ENCODE results near the gene ITPR1.

The ITPR1 gene

GRCh38 chr3:4782095-4782494, 288.9 kb downstream of the ITPR1 start:
- no peak for DNase-seq (ENCODE audit: low spot score)

- DNase-seq (ENCODE audit: low spot score): no peak
Measured at GRCh38 chr3:4785551-4785950, 292.4 kb downstream of the ITPR1 start.

- no peak for DNase-seq (ENCODE audit: low spot score)
Measured at GRCh38 chr3:4786431-4786830, 293.3 kb downstream of the ITPR1 start.

- DNase-seq (ENCODE audit: low spot score): no peak
Measured at GRCh38 chr3:4791358-4791757, 298.2 kb downstream of the ITPR1 start.

- DNase-seq (ENCODE audit: low spot score): no peak
Measured at GRCh38 chr3:4793311-4793710, 300.2 kb downstream of the ITPR1 start.

- no peak for DNase-seq (ENCODE audit: low spot score)
Measured at GRCh38 chr3:4794331-4794730, 301.2 kb downstream of the ITPR1 start.

- no peak for DNase-seq (ENCODE audit: low spot score)
Measured at GRCh38 chr3:4794798-4795197, 301.6 kb downstream of the ITPR1 start.

GRCh38 chr3:4795905-4796304, 302.8 kb downstream of the ITPR1 start:
- DNase-seq (ENCODE audit: low spot score): no peak

- DNase-seq (ENCODE audit: low spot score): no peak
Measured at GRCh38 chr3:4797201-4797705, 304.1 kb downstream of the ITPR1 start.

GRCh38 chr3:4799266-4800256, 306.4 kb downstream of the ITPR1 start:
- no peak for DNase-seq (ENCODE audit: low spot score)

GRCh38 chr3:4800595-4800994, 307.4 kb downstream of the ITPR1 start:
- DNase-seq (ENCODE audit: low spot score): no peak

GRCh38 chr3:4801892-4802291, 308.7 kb downstream of the ITPR1 start:
- DNase-seq (ENCODE audit: low spot score): no peak

- no peak for DNase-seq (ENCODE audit: low spot score)
Measured at GRCh38 chr3:4802903-4803302, 309.8 kb downstream of the ITPR1 start.

GRCh38 chr3:4804161-4805058, 311.3 kb downstream of the ITPR1 start:
- no peak for DNase-seq (ENCODE audit: low spot score)

GRCh38 chr3:4805662-4806061, 312.5 kb downstream of the ITPR1 start:
- no peak for DNase-seq (ENCODE audit: low spot score)

- no peak for DNase-seq (ENCODE audit: low spot score)
Measured at GRCh38 chr3:4806535-4807108, 313.5 kb downstream of the ITPR1 start.

- DNase-seq (ENCODE audit: low spot score): no peak
Measured at GRCh38 chr3:4807381-4808280, 314.5 kb downstream of the ITPR1 start.

- no peak for DNase-seq (ENCODE audit: low spot score)
Measured at GRCh38 chr3:4808637-4809036, 315.5 kb downstream of the ITPR1 start.

- no peak for DNase-seq (ENCODE audit: low spot score)
Measured at GRCh38 chr3:4809922-4810321, 316.8 kb downstream of the ITPR1 start.

- no peak for DNase-seq (ENCODE audit: low spot score)
Measured at GRCh38 chr3:4812591-4812990, 319.4 kb downstream of the ITPR1 start.

GRCh38 chr3:4813909-4814304, 320.8 kb downstream of the ITPR1 start:
- no peak for DNase-seq (ENCODE audit: low spot score)
